B cell (primary cell): Measurements from ENCODE around the gene PROC. TPM values are rescaled to one million over a fixed set of nuclear protein-coding genes. Genes with fewer than 3 reads are reported as not detected.

ENCODE experiments used
- ATAC-seq: fragments of 200-7000 bp; cut with Tn5 transposase; one replicate; pipeline ENCODE4 v1.10.0; 2021; ENCODE audit warnings: low read depth, mild to moderate bottlenecking, moderate number of reproducible peaks, moderate library complexity
- CTCF ChIA-PET: fragments of 350-600 bp; sonication (Branson Sonifier 250); formaldehyde crosslinking; loops from one replicate; lab custom pipeline; 2021; ENCODE audit warnings: antibody characterized with exemption, inconsistent platforms; lab: Charles Lee
- POLR2A ChIA-PET: fragments of 350-600 bp; sonication (Branson Sonifier 250); formaldehyde crosslinking; loops from one replicate; lab custom pipeline; 2021; ENCODE audit warnings: antibody characterized with exemption; lab: Charles Lee
- DNase-seq: peaks from one replicate; pipeline ENCODE4 v3.0.0; 2013
- H2AFZ ChIP-seq: 2 replicates; pipeline ENCODE4 v1.6.1; 2012; ENCODE audit warnings: mild to moderate bottlenecking, low read depth, low read length; ENCODE audit not compliant: insufficient read depth, poor library complexity, severe bottlenecking
- H3K27ac ChIP-seq, 2 donors: 1 replicate in 1 of 2; 2 replicates in 1 of 2; pipeline ENCODE4 v1.5.1; 2012 to 2013; ENCODE audit warnings: low read length in 2 of 2, mild to moderate bottlenecking in 2 of 2, moderate library complexity in 1 of 2
- H3K27me3 ChIP-seq, 4 experiments: fragments of 200-600 bp in 1 of 4; sonication (generic) in 1 of 4; replicated peaks in 1 of 4; 1 replicate in 2 of 4; 2 replicates in 2 of 4; pipeline versions ENCODE4 v1.6.1 to v1.7.0; 2013 to 2016; ENCODE audit warnings: low read length in 3 of 4, mild to moderate bottlenecking in 2 of 4, mixed read lengths in 1 of 4, moderate library complexity in 1 of 4; ENCODE audit not compliant: insufficient read depth in 4 of 4, control insufficient read depth in 3 of 4; ENCODE audit errors: control extremely low read depth in 1 of 4
- H3K36me3 ChIP-seq, 2 experiments: replicated peaks in 1 of 2; 1 replicate in 1 of 2; 2 replicates in 1 of 2; pipeline versions ENCODE4 v1.6.1 to v1.7.1; 2013; ENCODE audit warnings: low read length in 1 of 2; ENCODE audit not compliant: insufficient read depth in 2 of 2, control insufficient read depth in 1 of 2; ENCODE audit errors: control extremely low read depth in 1 of 2, extremely low read depth in 1 of 2
- H3K4me1 ChIP-seq, 2 donors: fragments of 200-600 bp in 1 of 2; sonication (generic) in 1 of 2; 1 replicate in 1 of 2; 2 replicates in 1 of 2; pipeline versions ENCODE4 v1.5.1 to v1.6.1; 2013 to 2017; ENCODE audit warnings: low read length in 2 of 2; ENCODE audit not compliant: control insufficient read depth in 2 of 2, insufficient read depth in 2 of 2
- H3K4me2 ChIP-seq: replicated peaks from 2 replicates; pipeline ENCODE3; 2012; ENCODE audit warnings: mild to moderate bottlenecking, low read depth, low read length; ENCODE audit not compliant: poor library complexity, severe bottlenecking
- H3K4me3 ChIP-seq, 5 experiments: fragments of 200-600 bp in 1 of 5; sonication (generic) in 1 of 5; 1 replicate in 3 of 5; 2 replicates in 2 of 5; pipeline versions ENCODE4 v1.5.1 to v1.7.0; 2011 to 2016; ENCODE audit warnings: low read length in 4 of 5, mild to moderate bottlenecking in 4 of 5, low read depth in 2 of 5, control low read depth in 1 of 5, moderate library complexity in 1 of 5; ENCODE audit not compliant: insufficient read depth in 1 of 5; ENCODE audit errors: control extremely low read depth in 1 of 5, extremely low read depth in 1 of 5
- H3K79me2 ChIP-seq: fragments of 200-600 bp; sonication (generic); one replicate; pipeline ENCODE4 v1.6.0; 2016; ENCODE audit warnings: low read length; ENCODE audit not compliant: control insufficient read depth, insufficient read depth
- H3K9ac ChIP-seq: fragments of 200-600 bp; sonication (generic); 2 replicates; pipeline ENCODE4 v1.6.1; 2017; ENCODE audit warnings: mild to moderate bottlenecking, low read length, moderate library complexity
- H3K9me3 ChIP-seq, 3 donors: one replicate each; pipeline versions ENCODE4 v1.6.1 to v1.7.1; 2013; ENCODE audit warnings: low read length in 2 of 3; ENCODE audit not compliant: control insufficient read depth in 2 of 3, insufficient read depth in 1 of 3; ENCODE audit errors: control extremely low read depth in 1 of 3
- H4K20me1 ChIP-seq: 2 replicates; pipeline ENCODE4 v1.6.0; 2012; ENCODE audit warnings: mild to moderate bottlenecking, low read length; ENCODE audit not compliant: insufficient read depth, control insufficient read depth, poor library complexity, severe bottlenecking
- H3K27ac Mint-ChIP-seq: one replicate; pipeline ENCODE4 v1.8.0; 2021; ENCODE audit warnings: mixed read lengths
- H3K27me3 Mint-ChIP-seq: one replicate; pipeline ENCODE4 v1.8.0; 2021; ENCODE audit warnings: mixed read lengths
- H3K4me1 Mint-ChIP-seq: one replicate; pipeline ENCODE4 v1.8.0; 2021; ENCODE audit warnings: mixed read lengths
- H3K4me3 Mint-ChIP-seq: one replicate; pipeline ENCODE4 v1.8.0; 2021; ENCODE audit warnings: mixed read lengths
- H3K9me3 Mint-ChIP-seq: one replicate; pipeline ENCODE4 v1.8.0; 2022; ENCODE audit warnings: mixed read lengths; ENCODE audit not compliant: insufficient read depth
- CTCF ChIP-seq: fragments of 200-600 bp; IDR thresholded peaks from one replicate; pipeline ENCODE4 v1.8.0; 2022; ENCODE audit warnings: antibody characterized with exemption, mild to moderate bottlenecking
- EZH2 ChIP-seq: IDR thresholded peaks from 2 replicates; pipeline ENCODE4 v1.6.1; 2012; ENCODE audit warnings: borderline replicate concordance, low read depth, mild to moderate bottlenecking, moderate library complexity, low read length; ENCODE audit not compliant: insufficient read depth, poor library complexity, severe bottlenecking
- WGBS: methylation state at CpG from one replicate; pipeline ENCODE4 v1.1.5; 2013; ENCODE audit warnings: missing lambda C conversion rate; ENCODE audit not compliant: insufficient coverage; 5-methylcytosine and 5-hydroxymethylcytosine counted together
- intact Hi-C: fragments of 100-400 bp; cut with micrococcal nuclease; formaldehyde crosslinking; loops from one replicate; pipeline ENCODE4 v1.10.0; 2022
- polyA plus RNA-seq: library from polyadenylated mRNA; depleted of rRNA; stranded (reverse); fragments of >200 nt; gene quantifications from 2 replicates; pipeline ENCODE4 v1.2.3, GENCODE V29; 2012
- total RNA-seq, 2 donors: library from RNA; stranded (reverse); fragments of 120-200 nt in 1 of 2; gene quantifications; 1 replicate in 1 of 2; 2 replicates in 1 of 2; pipeline versions ENCODE4 v1.2.3 to v1.2.4, GENCODE V29; 2013 to 2022

PROC gene
- total and polyA plus RNA-seq, 2 donors (not counting 1 experiment from before 2014, with no cell fraction given), result 0.40 TPM; not detected in 1

DNA sequence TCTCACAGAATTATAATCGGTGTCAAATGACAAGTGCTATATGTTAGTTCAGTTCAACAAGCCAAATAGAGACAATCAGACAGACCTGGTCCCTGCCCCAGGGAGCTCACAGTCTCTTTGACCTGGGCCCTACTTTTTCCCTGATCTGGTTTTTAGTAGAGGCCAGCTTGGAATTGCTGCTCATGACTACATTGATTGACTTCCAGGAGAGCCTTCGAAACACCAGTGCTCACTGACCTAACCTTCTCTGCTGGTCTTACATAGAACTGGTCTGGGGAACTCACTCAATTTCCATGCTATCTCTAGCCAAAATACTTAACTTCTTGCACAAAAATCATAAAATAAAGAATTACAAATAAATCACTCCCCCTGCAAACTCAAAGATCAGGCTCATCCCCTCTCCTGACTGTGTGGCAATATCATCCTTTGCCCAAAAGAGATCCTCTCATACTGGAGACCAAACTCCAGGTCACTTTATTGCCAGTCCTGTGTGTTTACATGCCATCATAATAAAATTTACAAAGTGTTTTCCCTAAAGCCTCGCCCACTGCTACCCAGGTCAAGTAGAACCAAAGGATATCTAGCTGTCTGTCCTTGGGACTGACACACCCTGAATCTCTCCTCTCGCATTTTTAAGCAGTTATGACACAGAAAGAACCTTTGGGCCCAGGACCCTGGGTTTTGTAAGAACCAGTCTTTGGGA, 53.2 kb downstream of the PROC start:
- intact Hi-C loops, result no loop called here
- Histone ChIP-seq H3K4me1 (no peaks in the 10 kb centered on the region), H3K79me2 (no peaks in the 10 kb centered on the region), H3K9me3 (peaks cover 0 to 6% (median 0%) of the 10 kb centered on the region in 3 donors), H3K9ac (no peak overlapping the region), H3K36me3 (no peaks in the 10 kb centered on the region), H3K27me3 (no peaks in the 10 kb centered on the region), H4K20me1 (no peaks in the 10 kb centered on the region), H3K4me2 (no peak overlapping the region), H3K27ac (no peak overlapping the region), H3K4me3 (no peak overlapping the region), H2AFZ (no peak overlapping the region)
- POLR2A ChIA-PET, result no interaction called here
- DNase-seq (no peak), ATAC-seq (no peak)
- WGBS, result 97% methylated on average over 3 of the region's 4 CpGs
- H3K27ac Mint-ChIP-seq, result no peak overlapping the region
- H3K4me3 Mint-ChIP-seq, result no peak overlapping the region
- H3K9me3 Mint-ChIP-seq, result peaks cover 4% of the 10 kb centered on the region
- no peaks in the 10 kb centered on the region for H3K27me3 Mint-ChIP-seq
- TF ChIP-seq CTCF, result no peak
- TF ChIP-seq EZH2, result no peak
- CTCF ChIA-PET, result interaction anchor here (3.1 kb wide), 1 partner anchor 8 kb away, joined by 16 read pairs; no protein-coding TSS in a partner anchor
- no peaks in the 10 kb centered on the region for H3K4me1 Mint-ChIP-seq

- no peak overlapping the region for H3K9ac ChIP-seq
- DNase-seq (no peak), ATAC-seq (no peak)
- no peaks in the 10 kb centered on the region for H4K20me1 ChIP-seq
- no peak overlapping the region for H2AFZ ChIP-seq
- Mint-ChIP-seq H3K27me3 (no peaks in the 10 kb centered on the region), H3K4me3 (no peak overlapping the region), H3K27ac (no peak overlapping the region), H3K4me1 (no peaks in the 10 kb centered on the region), H3K9me3 (peaks cover 4% of the 10 kb centered on the region)
- H3K27ac ChIP-seq, result no peak overlapping the region
- H3K36me3 ChIP-seq, result no peaks in the 10 kb centered on the region
- H3K4me1 ChIP-seq, result no peaks in the 10 kb centered on the region
- no peaks in the 10 kb centered on the region for H3K27me3 ChIP-seq
- WGBS, result no CpG with 5 or more reads among the region's 1 CpG
- H3K4me2 ChIP-seq, result no peak overlapping the region
- H3K79me2 ChIP-seq, result no peaks in the 10 kb centered on the region
- no peak overlapping the region for H3K4me3 ChIP-seq
- peaks cover 0 to 6% (median 0%) of the 10 kb centered on the region in 3 donors for H3K9me3 ChIP-seq
- intact Hi-C loops, result no loop called here
- no peak for TF ChIP-seq CTCF
- TF ChIP-seq EZH2, result no peak
- ChIA-PET CTCF (interaction anchor here (1.1 to 3.1 kb wide), 3 partner anchors 7 to 20 kb away, joined by 3 to 16 read pairs (median 3); no protein-coding TSS in a partner anchor), POLR2A (no interaction called here)
Measured at GRCh38 chr2:127472268-127472667, 54.0 kb downstream of the PROC start.
